Testis (tissue), 2 donors: ENCODE results near the gene STXBP2.

Experiments
- CTCF ChIP-seq, 3 experiments: fragments of 450-650 bp in 2 of 3; fragments of 200-600 bp in 1 of 3; sonication (generic) in 1 of 3; IDR thresholded peaks; one replicate each; pipeline ENCODE4 v1.5.1; 2016 to 2019; ENCODE audit warnings: antibody characterized with exemption in 3 of 3, mild to moderate bottlenecking in 2 of 3, moderate library complexity in 1 of 3
- POLR2A ChIP-seq: fragments of 450-650 bp; IDR thresholded peaks from one replicate; pipeline ENCODE4 v1.6.1; 2017; ENCODE audit warnings: antibody characterized with exemption, mild to moderate bottlenecking, moderate library complexity

GRCh38 chr19:7676854-7677253, 39.9 kb downstream of the STXBP2 start, which contains the start of gene MCEMP1:
- TF ChIP-seq CTCF (IDR thresholded peaks at IDR 0.05), result no peak
- no peak for TF ChIP-seq POLR2A
